ENCODE results near the gene DTWD2. TPM values are rescaled to one million over a fixed set of nuclear protein-coding genes. Genes with fewer than 3 reads are reported as not detected.

DTWD2 gene
- total RNA-seq, 1 experiment from 2014 or later: 4.9 TPM

- ChIA-PET POLR2A (ENCODE audit: unreplicated experiment) (no interaction called here), CTCF (no interaction called here)
- intact Hi-C loops (cut with micrococcal nuclease; ENCODE audit: unreplicated experiment): loop anchor here (10.0 kb wide), 1 partner anchor 315 kb away; no protein-coding TSS in a partner anchor
- TF ChIP-seq EZH2 (IDR thresholded peaks at IDR 0.05; ENCODE audit: low read depth) (no peak), CTCF (conservative IDR thresholded peaks at IDR 0.05) (no peak)
- H2AFZ ChIP-seq: no peak overlapping the region
- no TSS peak for BruUV-seq (replicated peaks)
- H3K4me3 ChIP-seq: no peak overlapping the region
- no peaks in the 10 kb centered on the region for H3K4me1 ChIP-seq (replicated peaks; ENCODE audit: insufficient read depth)
- H4K20me1 ChIP-seq (ENCODE audit: insufficient read depth): no peaks in the 10 kb centered on the region
- H3K79me2 ChIP-seq (ENCODE audit: low read depth): no peaks in the 10 kb centered on the region
- H3K27me3 ChIP-seq (ENCODE audit: insufficient read depth, low read depth): no peaks in the 10 kb centered on the region
- H3K27ac ChIP-seq: no peak overlapping the region
- no peaks in the 10 kb centered on the region for H3K9me3 ChIP-seq (ENCODE audit: insufficient read depth, low read depth)
- H3K9me2 ChIP-seq (ENCODE audit: insufficient read depth): no peaks in the 10 kb centered on the region
- no peak for DNase-seq
- no peaks in the 10 kb centered on the region for H3K36me3 ChIP-seq (ENCODE audit: low read depth)
- H3F3A ChIP-seq (ENCODE audit: insufficient read depth, low read depth): no peaks in the 10 kb centered on the region
- no peak overlapping the region for H3K4me2 ChIP-seq
Observed at GRCh38 chr5:119019949-119020348, 31.6 kb upstream of the DTWD2 start.

GRCh38 chr5:119019501-119019900 is 31.2 kb upstream of the DTWD2 start:
- no peaks in the 10 kb centered on the region for H3F3A ChIP-seq (ENCODE audit: insufficient read depth, low read depth)
- no peaks in the 10 kb centered on the region for H3K36me3 ChIP-seq (ENCODE audit: low read depth)
- no peaks in the 10 kb centered on the region for H4K20me1 ChIP-seq (ENCODE audit: insufficient read depth)
- TF ChIP-seq CTCF (conservative IDR thresholded peaks at IDR 0.05) (no peak), EZH2 (IDR thresholded peaks at IDR 0.05; ENCODE audit: low read depth) (no peak)
- BruUV-seq (replicated peaks): no TSS peak
- ChIA-PET CTCF (no interaction called here), POLR2A (ENCODE audit: unreplicated experiment) (no interaction called here)
- intact Hi-C loops (cut with micrococcal nuclease; ENCODE audit: unreplicated experiment): no loop called here
- no peak overlapping the region for H3K4me3 ChIP-seq
- H3K4me1 ChIP-seq (replicated peaks; ENCODE audit: insufficient read depth): no peaks in the 10 kb centered on the region
- no peaks in the 10 kb centered on the region for H3K27me3 ChIP-seq (ENCODE audit: insufficient read depth, low read depth)
- DNase-seq: no peak
- no peak overlapping the region for H2AFZ ChIP-seq
- H3K4me2 ChIP-seq: no peak overlapping the region
- H3K9me3 ChIP-seq (ENCODE audit: insufficient read depth, low read depth): no peaks in the 10 kb centered on the region
- no peaks in the 10 kb centered on the region for H3K79me2 ChIP-seq (ENCODE audit: low read depth)
- H3K9me2 ChIP-seq (ENCODE audit: insufficient read depth): no peaks in the 10 kb centered on the region
- no peak overlapping the region for H3K27ac ChIP-seq

GRCh38 chr5:119017994-119018393 is 29.6 kb upstream of the DTWD2 start:
- intact Hi-C loops (cut with micrococcal nuclease; ENCODE audit: unreplicated experiment): no loop called here
- no peaks in the 10 kb centered on the region for H3K9me3 ChIP-seq (ENCODE audit: insufficient read depth, low read depth)
- no peaks in the 10 kb centered on the region for H3K79me2 ChIP-seq (ENCODE audit: low read depth)
- no peak for DNase-seq
- no peaks in the 10 kb centered on the region for H3K4me1 ChIP-seq (replicated peaks; ENCODE audit: insufficient read depth)
- H3K9me2 ChIP-seq (ENCODE audit: insufficient read depth): no peaks in the 10 kb centered on the region
- no peak overlapping the region for H3K4me3 ChIP-seq
- no peak overlapping the region for H3K4me2 ChIP-seq
- no peaks in the 10 kb centered on the region for H4K20me1 ChIP-seq (ENCODE audit: insufficient read depth)
- TF ChIP-seq CTCF (conservative IDR thresholded peaks at IDR 0.05) (no peak), EZH2 (IDR thresholded peaks at IDR 0.05; ENCODE audit: low read depth) (no peak)
- H3K27ac ChIP-seq: no peak overlapping the region
- ChIA-PET POLR2A (ENCODE audit: unreplicated experiment) (no interaction called here), CTCF (no interaction called here)
- no peak overlapping the region for H2AFZ ChIP-seq
- no peaks in the 10 kb centered on the region for H3F3A ChIP-seq (ENCODE audit: insufficient read depth, low read depth)
- BruUV-seq (replicated peaks): no TSS peak
- H3K36me3 ChIP-seq (ENCODE audit: low read depth): no peaks in the 10 kb centered on the region
- no peaks in the 10 kb centered on the region for H3K27me3 ChIP-seq (ENCODE audit: insufficient read depth, low read depth)
